NOMO-1 treated with DMSO at 0.1 percent for 48 hours (cell line): Measurements from ENCODE around the gene TRAPPC2.
"Not testable (repeated sequence)": the region's sequence is repeated elsewhere in the genome, so short reads cannot be mapped to it uniquely, and the experiment has no call there.

ENCODE experiments used
- DNase-seq: peaks from one replicate; lab custom pipeline; 2025; ENCODE audit not compliant: unreplicated experiment; lab: John Stamatoyannopoulos, UW

TRAPPC2 gene

GRCh38 chrX:13699183-13699826 is 35.1 kb downstream of the TRAPPC2 start:
- peak; percentile 49 for DNase-seq

- DNase-seq, result peak; percentile 19
Observed at GRCh38 chrX:13698432-13698831, 36.0 kb downstream of the TRAPPC2 start.

- DNase-seq, result no peak
Observed at GRCh38 chrX:13697976-13698375, 36.4 kb downstream of the TRAPPC2 start.

GRCh38 chrX:13697455-13697854 is 37.0 kb downstream of the TRAPPC2 start:
- peak; percentile 83 for DNase-seq

GRCh38 chrX:13695601-13696115 is 38.8 kb downstream of the TRAPPC2 start:
- DNase-seq, result peak; percentile 80

- no peak for DNase-seq
Observed at GRCh38 chrX:13694983-13695382, 39.4 kb downstream of the TRAPPC2 start.

GRCh38 chrX:13694359-13694758 is 40.1 kb downstream of the TRAPPC2 start:
- no peak for DNase-seq

- peak; percentile 49 for DNase-seq
Observed at GRCh38 chrX:13693341-13693961, 41.0 kb downstream of the TRAPPC2 start.

GRCh38 chrX:13692771-13693231 is 41.6 kb downstream of the TRAPPC2 start:
- peak; percentile 10 for DNase-seq

- no peak for DNase-seq
Observed at GRCh38 chrX:13691841-13692371, 42.5 kb downstream of the TRAPPC2 start.

GRCh38 chrX:13690836-13691235 is 43.6 kb downstream of the TRAPPC2 start:
- no peak for DNase-seq

GRCh38 chrX:13689741-13690211 is 44.6 kb downstream of the TRAPPC2 start:
- peak; percentile 23 for DNase-seq

- no peak for DNase-seq
Observed at GRCh38 chrX:13688958-13689740, 45.3 kb downstream of the TRAPPC2 start, which contains the start of gene RAB9A. Gene RAB9A, plus strand, starts transcription at chrX:13689128. Its CDS starts 19,619 bp downstream, at chrX:13708747.

GRCh38 chrX:13688384-13688957 is 45.9 kb downstream of the TRAPPC2 start:
- DNase-seq, result peak; percentile 41

- no peak for DNase-seq
Observed at GRCh38 chrX:13687203-13687602, 47.2 kb downstream of the TRAPPC2 start.

GRCh38 chrX:13685126-13685763 is 49.2 kb downstream of the TRAPPC2 start:
- DNase-seq, result no peak

GRCh38 chrX:13684361-13684760 is 50.1 kb downstream of the TRAPPC2 start:
- no peak for DNase-seq

GRCh38 chrX:13681595-13681994 is 52.8 kb downstream of the TRAPPC2 start:
- no peak for DNase-seq

GRCh38 chrX:13679700-13680099 is 54.7 kb downstream of the TRAPPC2 start:
- DNase-seq, result not testable (repeated sequence)

GRCh38 chrX:13676885-13677284 is 57.5 kb downstream of the TRAPPC2 start:
- DNase-seq, result no peak
